Hepatocyte (in vitro differentiated cells): Measurements from ENCODE around the gene AKAP6. TPM values are rescaled to one million over a fixed set of nuclear protein-coding genes. Genes with fewer than 3 reads are reported as not detected.

Source experiments
- DNase-seq: peaks from one replicate; pipeline ENCODE4 v3.0.0-alpha.2; 2016; ENCODE audit warnings: low spot score
- H2AFZ ChIP-seq: fragments of 200-600 bp; sonication (generic); 2 replicates; pipeline ENCODE4 v1.6.0; 2016; ENCODE audit warnings: antibody characterized with exemption, mild to moderate bottlenecking
- H3K27ac ChIP-seq: fragments of 200-600 bp; sonication (generic); 2 replicates; pipeline ENCODE4 v1.5.1; 2016; ENCODE audit warnings: mild to moderate bottlenecking
- H3K27me3 ChIP-seq: fragments of 200-600 bp; sonication (generic); 2 replicates; pipeline ENCODE4 v1.6.1; 2016
- H3K36me3 ChIP-seq: fragments of 200-600 bp; sonication (generic); replicated peaks from 2 replicates; pipeline ENCODE4 v1.5.1; 2016; ENCODE audit warnings: low read depth; ENCODE audit not compliant: insufficient read depth
- H3K4me1 ChIP-seq: fragments of 200-600 bp; sonication (generic); 2 replicates; pipeline ENCODE4 v1.5.1; 2016; ENCODE audit warnings: mild to moderate bottlenecking, moderate library complexity; ENCODE audit not compliant: insufficient read depth
- H3K4me2 ChIP-seq: fragments of 200-600 bp; sonication (generic); 2 replicates; pipeline ENCODE4 v1.6.0; 2016
- H3K4me3 ChIP-seq: fragments of 200-600 bp; sonication (generic); 2 replicates; pipeline ENCODE4 v1.5.1; 2016; ENCODE audit warnings: mild to moderate bottlenecking
- H3K79me2 ChIP-seq: fragments of 200-600 bp; sonication (generic); 2 replicates; pipeline ENCODE4 v1.6.0; 2017; ENCODE audit warnings: mild to moderate bottlenecking
- H3K9me2 ChIP-seq: fragments of 200-600 bp; sonication (generic); replicated peaks from 2 replicates; pipeline ENCODE4 v1.6.0; 2017; ENCODE audit warnings: mild to moderate bottlenecking; ENCODE audit not compliant: insufficient read depth
- H3K9me3 ChIP-seq: fragments of 200-600 bp; sonication (generic); 2 replicates; pipeline ENCODE4 v1.5.1; 2016; ENCODE audit warnings: low read depth, mild to moderate bottlenecking
- H4K20me1 ChIP-seq: fragments of 200-600 bp; sonication (generic); 2 replicates; pipeline ENCODE4 v1.6.0; 2016; ENCODE audit warnings: mild to moderate bottlenecking; ENCODE audit not compliant: insufficient read depth, poor library complexity, severe bottlenecking
- CTCF ChIP-seq: fragments of 200-600 bp; sonication (generic); IDR thresholded peaks from 2 replicates; pipeline ENCODE4 v1.5.1; 2016; ENCODE audit warnings: antibody characterized with exemption, mild to moderate bottlenecking; ENCODE audit not compliant: poor library complexity
- EZH2 ChIP-seq: fragments of 200-600 bp; sonication (generic); IDR thresholded peaks from 2 replicates; pipeline ENCODE4 v1.6.1; 2016; ENCODE audit warnings: antibody characterized with exemption, mild to moderate bottlenecking, borderline replicate concordance
- EZH2phosphoT487 ChIP-seq: fragments of 200-600 bp; sonication (generic); IDR thresholded peaks from one replicate; pipeline ENCODE4 v1.6.1; 2018; ENCODE audit warnings: antibody characterized with exemption, mild to moderate bottlenecking, low read depth, moderate library complexity; ENCODE audit not compliant: unreplicated experiment, severe bottlenecking
- WGBS: methylation state at CpG from one replicate; pipeline ENCODE4 v1.1.6; 2016; ENCODE audit warnings: low lambda C conversion rate; ENCODE audit errors: missing lambda C conversion rate; 5-methylcytosine and 5-hydroxymethylcytosine counted together
- polyA plus RNA-seq: library from polyadenylated mRNA; unstranded; fragments of >200 nt; fragmentation: Nextera tagmentation; extraction: Ambion mirVana; gene quantifications from 2 replicates; pipeline ENCODE4 v1.2.1, GENCODE V29; 2016
- total RNA-seq: library from RNA; depleted of rRNA; stranded (reverse); fragments of >200 nt; gene quantifications from 2 replicates; pipeline ENCODE4 v1.2.3, GENCODE V29; 2014

Gene AKAP6
- total and polyA plus RNA-seq, 2 experiments from 2014 or later, result 1.1 to 2.1 TPM

DNA sequence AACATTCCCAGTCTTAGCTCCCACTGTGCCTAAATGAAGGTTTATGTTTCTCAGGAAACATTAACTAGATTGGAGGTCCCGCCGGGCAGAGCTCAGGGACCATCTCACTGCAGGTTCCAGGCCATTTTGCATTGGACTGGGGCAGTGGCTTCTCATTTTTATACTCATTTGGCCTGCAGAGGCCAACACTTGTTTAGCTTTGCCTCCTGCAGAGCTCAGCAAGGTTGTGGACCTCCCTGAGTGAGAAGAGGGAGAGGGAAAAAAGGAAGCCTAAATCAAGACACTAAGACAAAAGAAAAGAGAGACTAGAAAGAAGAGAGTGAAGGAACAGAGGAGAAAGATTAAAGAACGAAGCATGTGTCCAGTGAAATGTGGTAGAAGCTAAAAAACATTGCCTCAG, 280.3 kb downstream of the AKAP6 start:
- H2AFZ ChIP-seq, result no peak overlapping the region
- TF ChIP-seq EZH2 (no peak), CTCF (no peak), EZH2phosphoT487 (no peak)
- 90% methylated on average over 3 of the region's 3 CpGs for WGBS

GRCh38 chr14:32611752-32612151, 282.7 kb downstream of the AKAP6 start:
- H4K20me1 ChIP-seq, result no peaks in the 10 kb centered on the region
- H3K27ac ChIP-seq, result no peak overlapping the region
- TF ChIP-seq CTCF (no peak), EZH2 (no peak), EZH2phosphoT487 (no peak)
- no peaks in the 10 kb centered on the region for H3K9me2 ChIP-seq
- no peaks in the 10 kb centered on the region for H3K79me2 ChIP-seq
- H3K4me2 ChIP-seq, result no peak overlapping the region
- H3K4me3 ChIP-seq, result no peak overlapping the region
- no peak for DNase-seq
- H2AFZ ChIP-seq, result no peak overlapping the region
- H3K9me3 ChIP-seq, result no peaks in the 10 kb centered on the region
- no peaks in the 10 kb centered on the region for H3K4me1 ChIP-seq
- WGBS, result 91% methylated on average over 1 of the region's 1 CpG
- no peaks in the 10 kb centered on the region for H3K36me3 ChIP-seq
- no peaks in the 10 kb centered on the region for H3K27me3 ChIP-seq

More for the DNA sequence above, 280.3 kb downstream of the AKAP6 start:
- Histone ChIP-seq H3K27ac (no peak overlapping the region), H3K9me2 (no peaks in the 10 kb centered on the region), H3K27me3 (no peaks in the 10 kb centered on the region), H3K4me1 (no peaks in the 10 kb centered on the region), H3K36me3 (no peaks in the 10 kb centered on the region), H3K4me2 (no peak overlapping the region), H3K9me3 (no peaks in the 10 kb centered on the region), H3K79me2 (no peaks in the 10 kb centered on the region), H4K20me1 (no peaks in the 10 kb centered on the region), H3K4me3 (no peak overlapping the region)
- no peak for DNase-seq

GRCh38 chr14:32618991-32619390, 289.9 kb downstream of the AKAP6 start:
- no peaks in the 10 kb centered on the region for H4K20me1 ChIP-seq
- no peaks in the 10 kb centered on the region for H3K27me3 ChIP-seq
- no peaks in the 10 kb centered on the region for H3K4me1 ChIP-seq
- H3K4me3 ChIP-seq, result no peak overlapping the region
- H3K9me3 ChIP-seq, result no peaks in the 10 kb centered on the region
- DNase-seq, result no peak
- H3K9me2 ChIP-seq, result no peaks in the 10 kb centered on the region
- no peak overlapping the region for H3K4me2 ChIP-seq
- H3K79me2 ChIP-seq, result no peaks in the 10 kb centered on the region
- H3K27ac ChIP-seq, result no peak overlapping the region
- no peak overlapping the region for H2AFZ ChIP-seq
- no peaks in the 10 kb centered on the region for H3K36me3 ChIP-seq
- WGBS, result 87% methylated on average over 3 of the region's 3 CpGs
- TF ChIP-seq EZH2phosphoT487 (no peak), EZH2 (no peak)

GRCh38 chr14:32620303-32620702, 291.2 kb downstream of the AKAP6 start:
- H3K27ac ChIP-seq, result no peak overlapping the region
- H3K4me1 ChIP-seq, result no peaks in the 10 kb centered on the region
- no peaks in the 10 kb centered on the region for H3K9me2 ChIP-seq
- no peak overlapping the region for H3K4me2 ChIP-seq
- no peak overlapping the region for H2AFZ ChIP-seq
- H3K79me2 ChIP-seq, result no peaks in the 10 kb centered on the region
- WGBS, result 87% methylated on average over 2 of the region's 2 CpGs
- no peak overlapping the region for H3K4me3 ChIP-seq
- no peaks in the 10 kb centered on the region for H3K27me3 ChIP-seq
- TF ChIP-seq CTCF, result no peak
- no peak for TF ChIP-seq EZH2phosphoT487
- no peak for TF ChIP-seq EZH2
- H4K20me1 ChIP-seq, result no peaks in the 10 kb centered on the region
- H3K36me3 ChIP-seq, result no peaks in the 10 kb centered on the region
- no peaks in the 10 kb centered on the region for H3K9me3 ChIP-seq
- no peak for DNase-seq
